K562 (cell line): Measurements from ENCODE around the gene NFATC1. TPM values are rescaled to one million over a fixed set of nuclear protein-coding genes. Genes with fewer than 3 reads are reported as not detected.

Experiments used
- ATF1 ChIP-seq, 2 experiments: fragments of 450-650 bp in 1 of 2; IDR thresholded peaks; 2 replicates each; pipeline ENCODE4 v1.6.1; 2016; ENCODE audit warnings: missing compliant biosample characterization in 1 of 2, missing genetic modification characterization in 1 of 2
- BRCA1 ChIP-seq, 2 experiments: fragments of 450-650 bp in 1 of 2; sonication (generic) in 1 of 2; formaldehyde crosslinking in 1 of 2; IDR thresholded peaks; 2 replicates each; pipeline versions ENCODE4 v1.5.0 to v1.6.1; 2017 to 2020; ENCODE audit warnings: mild to moderate bottlenecking in 1 of 2, missing genetic modification reagents in 1 of 2
- EGR1 ChIP-seq: fragments of 450-650 bp; conservative IDR thresholded peaks from 2 replicates; pipeline ENCODE4 v1.6.1; 2017; ENCODE audit warnings: mild to moderate bottlenecking
- ETV5 ChIP-seq: sonication (generic); formaldehyde crosslinking; IDR thresholded peaks from 2 replicates; pipeline ENCODE4 v1.4.0; 2020; ENCODE audit warnings: low read depth, mild to moderate bottlenecking, missing genetic modification reagents
- GATAD2B ChIP-seq: fragments of 450-650 bp; IDR thresholded peaks from 2 replicates; pipeline ENCODE4 v1.6.1; 2017; ENCODE audit warnings: mild to moderate bottlenecking, borderline replicate concordance
- IRF2 ChIP-seq: sonication (generic); formaldehyde crosslinking; IDR thresholded peaks from 2 replicates; pipeline ENCODE4 v1.8.1; 2022; ENCODE audit warnings: mild to moderate bottlenecking, missing genetic modification reagents
- KLF6 ChIP-seq: fragments of 250-450 bp; sonication (Bioruptor Pico); IDR thresholded peaks from 2 replicates; pipeline ENCODE4 v1.4.0; 2020; ENCODE audit warnings: mild to moderate bottlenecking, moderate library complexity, borderline replicate concordance
- RAD51 ChIP-seq: fragments of 450-650 bp; IDR thresholded peaks from 2 replicates; pipeline ENCODE4 v1.7.1; 2016; ENCODE audit warnings: low read depth, mild to moderate bottlenecking, borderline replicate concordance
- RBFOX2 ChIP-seq: fragments of 200-400 bp; formaldehyde crosslinking; IDR thresholded peaks from 2 replicates; pipeline ENCODE4 v1.6.1; 2017; ENCODE audit warnings: low read depth, mild to moderate bottlenecking, low read length, moderate library complexity
- RFX1 ChIP-seq: fragments of 450-650 bp; IDR thresholded peaks from 2 replicates; pipeline ENCODE4 v1.6.1; 2016; ENCODE audit warnings: mild to moderate bottlenecking, moderate library complexity
- SMAD4 ChIP-seq: fragments of 250-450 bp; sonication (Bioruptor Pico); conservative IDR thresholded peaks from 2 replicates; pipeline ENCODE4 v1.8.0; 2021; ENCODE audit warnings: inconsistent platforms, mild to moderate bottlenecking, moderate library complexity
- ZNF263 ChIP-seq: sonication (generic); formaldehyde crosslinking; IDR thresholded peaks from 2 replicates; pipeline ENCODE4 v1.8.0; 2022; ENCODE audit warnings: mild to moderate bottlenecking, missing genetic modification reagents, borderline replicate concordance
- polyA plus RNA-seq, 8 experiments: library from polyadenylated mRNA; depleted of rRNA in 4 of 8; stranded (reverse) in 5 of 8; unstranded in 3 of 8; fragments of >200 nt; fragmentation: Nextera tagmentation in 2 of 8; fragmentation: Illumina TruSeq in 1 of 8; extraction: Ambion mirVana in 2 of 8; extraction: Trizol in 1 of 8; gene quantifications; 2 replicates each; pipeline versions ENCODE4 v1.2.1 to v1.2.3, GENCODE V29; 2011 to 2014; ENCODE audit warnings: inconsistent platforms in 1 of 8, missing spikeins in 1 of 8
- total RNA-seq, 7 experiments: library from RNA; depleted of rRNA in 6 of 7; stranded (reverse); fragments of >200 nt in 6 of 7; fragmentation: Illumina TruSeq in 2 of 7; extraction: Trizol in 2 of 7; gene quantifications; 2 replicates each; pipeline versions ENCODE4 v1.2.1 to v1.2.3, GENCODE V29; 2011 to 2021; ENCODE audit warnings: low replicate concordance in 1 of 7
- TF ChIP-seq, protein P1 (sequence below): fragments of 450-650 bp; formaldehyde crosslinking; IDR thresholded peaks from 2 replicates; pipeline ENCODE4 v1.4.0; 2020; ENCODE audit warnings: mild to moderate bottlenecking, mixed read lengths
- TF ChIP-seq, protein P2 (sequence below), 2 experiments: IDR thresholded peaks; 2 replicates each; pipeline ENCODE4 v1.6.1; 2012; ENCODE audit warnings: improper control_type of control experiment in 2 of 2, low read depth in 2 of 2, low read length in 2 of 2, borderline replicate concordance in 1 of 2
- TF ChIP-seq, protein P3 (sequence below): sonication (generic); formaldehyde crosslinking; IDR thresholded peaks from 2 replicates; pipeline ENCODE4 v1.8.0; 2023; ENCODE audit warnings: mild to moderate bottlenecking, missing genetic modification reagents
- TF ChIP-seq, protein P4 (sequence below), 2 experiments: IDR thresholded peaks; 2 replicates each; pipeline ENCODE4 v1.6.1; 2011; ENCODE audit warnings: borderline replicate concordance in 1 of 2, control low read depth in 1 of 2, low read depth in 1 of 2, low read length in 1 of 2, mild to moderate bottlenecking in 1 of 2, mixed read lengths in 1 of 2, moderate library complexity in 1 of 2; ENCODE audit not compliant: insufficient read depth in 1 of 2, insufficient read length in 1 of 2, poor library complexity in 1 of 2, severe bottlenecking in 1 of 2; ENCODE audit errors: extremely low read depth in 1 of 2

The NFATC1 gene
- total and polyA plus RNA-seq, 9 of the 15 experiments (the other 6 are each of a cell fraction or from before 2014, with no cell fraction given), result 1.1 to 16.4 (median 2.5) TPM

DNA sequence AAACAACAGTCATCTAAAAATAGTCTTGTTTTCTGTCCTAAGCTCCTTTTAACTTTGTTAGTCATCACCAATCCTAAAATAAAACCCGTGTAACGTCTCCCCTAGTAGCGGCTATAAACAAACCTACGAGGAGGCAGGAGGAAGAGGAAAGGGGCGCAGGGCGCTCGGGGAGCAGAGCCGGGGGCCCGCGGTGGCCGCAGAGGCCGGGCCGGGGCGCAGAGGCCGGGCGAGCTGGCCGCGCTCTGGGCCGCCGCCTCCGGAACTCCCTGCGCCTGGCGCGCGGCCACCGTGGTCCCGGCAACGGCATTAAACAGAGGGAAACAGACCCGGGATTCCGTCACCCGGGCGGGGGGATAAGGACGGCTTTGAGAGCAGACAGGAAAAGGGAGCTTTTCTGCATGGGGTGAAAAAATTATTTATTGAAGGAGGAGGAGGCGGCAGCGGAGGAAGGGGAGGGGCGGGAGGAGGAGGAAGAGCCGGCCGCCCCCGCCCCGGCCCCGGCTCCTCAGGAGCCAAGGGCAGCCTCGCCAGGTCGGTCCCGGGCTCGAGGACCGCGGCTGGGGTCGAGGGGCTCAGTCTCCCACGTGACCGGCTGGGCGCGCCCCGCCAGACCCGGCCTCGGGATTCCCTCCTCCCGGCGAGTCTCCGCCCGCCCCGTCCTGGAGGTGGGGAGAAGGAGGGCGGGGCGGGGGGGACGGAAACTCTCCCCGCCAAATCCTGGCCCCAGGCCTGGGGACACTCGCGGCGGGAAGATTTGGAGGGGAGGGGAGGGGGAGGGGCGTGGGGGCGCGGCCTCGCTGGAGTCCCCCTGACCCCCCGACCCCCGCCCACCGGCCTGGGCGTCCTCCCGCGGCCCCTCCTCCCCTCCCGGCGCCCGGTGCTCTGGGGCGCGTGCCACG, 1.8 kb upstream of the NFATC1 start (continued):
- TF ChIP-seq, protein P1, sequence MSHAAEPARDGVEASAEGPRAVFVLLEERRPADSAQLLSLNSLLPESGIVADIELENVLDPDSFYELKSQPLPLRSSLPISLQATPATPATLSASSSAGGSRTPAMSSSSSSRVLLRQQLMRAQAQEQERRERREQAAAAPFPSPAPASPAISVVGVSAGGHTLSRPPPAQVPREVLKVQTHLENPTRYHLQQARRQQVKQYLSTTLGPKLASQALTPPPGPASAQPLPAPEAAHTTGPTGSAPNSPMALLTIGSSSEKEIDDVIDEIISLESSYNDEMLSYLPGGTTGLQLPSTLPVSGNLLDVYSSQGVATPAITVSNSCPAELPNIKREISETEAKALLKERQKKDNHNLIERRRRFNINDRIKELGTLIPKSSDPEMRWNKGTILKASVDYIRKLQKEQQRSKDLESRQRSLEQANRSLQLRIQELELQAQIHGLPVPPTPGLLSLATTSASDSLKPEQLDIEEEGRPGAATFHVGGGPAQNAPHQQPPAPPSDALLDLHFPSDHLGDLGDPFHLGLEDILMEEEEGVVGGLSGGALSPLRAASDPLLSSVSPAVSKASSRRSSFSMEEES (CRISPR knock-in tag), result peak; percentile 58
- no peak for TF ChIP-seq BRCA1 (IDR thresholded peaks at IDR 0.05)
- TF ChIP-seq BRCA1 (CRISPR knock-in tag; IDR thresholded peaks at IDR 0.05), result no peak
- peak; percentile 82 for TF ChIP-seq EGR1
- 0 out of 2 replicates have a peak, but pooled peaks have one; percentile 31 for TF ChIP-seq GATAD2B
- no peak for TF ChIP-seq ETV5 (CRISPR knock-in tag)
- TF ChIP-seq RFX1, result peak; percentile 75
- TF ChIP-seq, protein P2, sequence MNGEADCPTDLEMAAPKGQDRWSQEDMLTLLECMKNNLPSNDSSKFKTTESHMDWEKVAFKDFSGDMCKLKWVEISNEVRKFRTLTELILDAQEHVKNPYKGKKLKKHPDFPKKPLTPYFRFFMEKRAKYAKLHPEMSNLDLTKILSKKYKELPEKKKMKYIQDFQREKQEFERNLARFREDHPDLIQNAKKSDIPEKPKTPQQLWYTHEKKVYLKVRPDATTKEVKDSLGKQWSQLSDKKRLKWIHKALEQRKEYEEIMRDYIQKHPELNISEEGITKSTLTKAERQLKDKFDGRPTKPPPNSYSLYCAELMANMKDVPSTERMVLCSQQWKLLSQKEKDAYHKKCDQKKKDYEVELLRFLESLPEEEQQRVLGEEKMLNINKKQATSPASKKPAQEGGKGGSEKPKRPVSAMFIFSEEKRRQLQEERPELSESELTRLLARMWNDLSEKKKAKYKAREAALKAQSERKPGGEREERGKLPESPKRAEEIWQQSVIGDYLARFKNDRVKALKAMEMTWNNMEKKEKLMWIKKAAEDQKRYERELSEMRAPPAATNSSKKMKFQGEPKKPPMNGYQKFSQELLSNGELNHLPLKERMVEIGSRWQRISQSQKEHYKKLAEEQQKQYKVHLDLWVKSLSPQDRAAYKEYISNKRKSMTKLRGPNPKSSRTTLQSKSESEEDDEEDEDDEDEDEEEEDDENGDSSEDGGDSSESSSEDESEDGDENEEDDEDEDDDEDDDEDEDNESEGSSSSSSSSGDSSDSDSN (IDR thresholded peaks at IDR 0.05; ENCODE audit: borderline replicate concordance in 1 of 2, low read depth in 2 of 2, low read length in 2 of 2), result peak in 1 of 2 experiments; percentile 79; a peak in 2 of 4 replicates
- peak; percentile 88 for TF ChIP-seq ZNF263 (CRISPR knock-in tag)
- TF ChIP-seq RBFOX2, result peak; percentile 37; the same call in 1 of the 2 replicates
- no peak for TF ChIP-seq KLF6 (CRISPR knock-in tag)
- peak; percentile 67; the same call in 1 of the 2 replicates for TF ChIP-seq RAD51
- TF ChIP-seq, protein P3, sequence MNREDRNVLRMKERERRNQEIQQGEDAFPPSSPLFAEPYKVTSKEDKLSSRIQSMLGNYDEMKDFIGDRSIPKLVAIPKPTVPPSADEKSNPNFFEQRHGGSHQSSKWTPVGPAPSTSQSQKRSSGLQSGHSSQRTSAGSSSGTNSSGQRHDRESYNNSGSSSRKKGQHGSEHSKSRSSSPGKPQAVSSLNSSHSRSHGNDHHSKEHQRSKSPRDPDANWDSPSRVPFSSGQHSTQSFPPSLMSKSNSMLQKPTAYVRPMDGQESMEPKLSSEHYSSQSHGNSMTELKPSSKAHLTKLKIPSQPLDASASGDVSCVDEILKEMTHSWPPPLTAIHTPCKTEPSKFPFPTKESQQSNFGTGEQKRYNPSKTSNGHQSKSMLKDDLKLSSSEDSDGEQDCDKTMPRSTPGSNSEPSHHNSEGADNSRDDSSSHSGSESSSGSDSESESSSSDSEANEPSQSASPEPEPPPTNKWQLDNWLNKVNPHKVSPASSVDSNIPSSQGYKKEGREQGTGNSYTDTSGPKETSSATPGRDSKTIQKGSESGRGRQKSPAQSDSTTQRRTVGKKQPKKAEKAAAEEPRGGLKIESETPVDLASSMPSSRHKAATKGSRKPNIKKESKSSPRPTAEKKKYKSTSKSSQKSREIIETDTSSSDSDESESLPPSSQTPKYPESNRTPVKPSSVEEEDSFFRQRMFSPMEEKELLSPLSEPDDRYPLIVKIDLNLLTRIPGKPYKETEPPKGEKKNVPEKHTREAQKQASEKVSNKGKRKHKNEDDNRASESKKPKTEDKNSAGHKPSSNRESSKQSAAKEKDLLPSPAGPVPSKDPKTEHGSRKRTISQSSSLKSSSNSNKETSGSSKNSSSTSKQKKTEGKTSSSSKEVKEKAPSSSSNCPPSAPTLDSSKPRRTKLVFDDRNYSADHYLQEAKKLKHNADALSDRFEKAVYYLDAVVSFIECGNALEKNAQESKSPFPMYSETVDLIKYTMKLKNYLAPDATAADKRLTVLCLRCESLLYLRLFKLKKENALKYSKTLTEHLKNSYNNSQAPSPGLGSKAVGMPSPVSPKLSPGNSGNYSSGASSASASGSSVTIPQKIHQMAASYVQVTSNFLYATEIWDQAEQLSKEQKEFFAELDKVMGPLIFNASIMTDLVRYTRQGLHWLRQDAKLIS (CRISPR knock-in tag), result no peak
- peak; percentile 49; the same call in 1 of the 2 replicates for TF ChIP-seq SMAD4 (CRISPR knock-in tag)
- TF ChIP-seq, protein P4, sequence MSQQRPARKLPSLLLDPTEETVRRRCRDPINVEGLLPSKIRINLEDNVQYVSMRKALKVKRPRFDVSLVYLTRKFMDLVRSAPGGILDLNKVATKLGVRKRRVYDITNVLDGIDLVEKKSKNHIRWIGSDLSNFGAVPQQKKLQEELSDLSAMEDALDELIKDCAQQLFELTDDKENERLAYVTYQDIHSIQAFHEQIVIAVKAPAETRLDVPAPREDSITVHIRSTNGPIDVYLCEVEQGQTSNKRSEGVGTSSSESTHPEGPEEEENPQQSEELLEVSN (IDR thresholded peaks at IDR 0.05; ENCODE audit: borderline replicate concordance in 1 of 2, extremely low read depth in 1 of 2, insufficient read depth in 1 of 2, insufficient read length in 1 of 2, low read depth in 1 of 2, low read length in 1 of 2, poor library complexity in 1 of 2, severe bottlenecking in 1 of 2), result peak in 1 of 2 experiments; percentile 70
- TF ChIP-seq IRF2 (CRISPR knock-in tag), result no peak
- no peak for TF ChIP-seq ATF1 (CRISPR knock-in tag; IDR thresholded peaks at IDR 0.05)
- no peak for TF ChIP-seq ATF1 (tag; IDR thresholded peaks at IDR 0.05)
